HEK293 (cell line): Measurements from ENCODE around the gene OCA2.
A peak's percentile ranks its signal among the peaks of the same experiment; 100 is the strongest.

Source experiments
- CTCF ChIA-PET: fragments of 350-600 bp; formaldehyde crosslinking; extraction: SDS; loops from one replicate; lab custom pipeline; 2021; ENCODE audit warnings: antibody characterized with exemption; lab: Yijun Ruan, JAX
- POLR2A ChIA-PET: fragments of 300-600 bp; formaldehyde crosslinking; extraction: SDS; loops from one replicate; lab custom pipeline; 2020; ENCODE audit warnings: antibody characterized with exemption, inconsistent platforms; lab: Yijun Ruan, JAX
- H3K27ac ChIP-seq: fragments of 200-500 bp; sonication (Bioruptor generic); 2 replicates; pipeline ENCODE4 v1.5.1; 2014; ENCODE audit warnings: low read depth, low read length, control low read depth, inconsistent platforms; ENCODE audit errors: extremely low read depth
- H3K36me3 ChIP-seq, 2 experiments: fragments of 200-500 bp in 1 of 2; sonication (Bioruptor generic) in 1 of 2; 1 replicate in 1 of 2; 2 replicates in 1 of 2; pipeline ENCODE4 v1.5.1; 2014 to 2017; ENCODE audit warnings: inconsistent platforms in 2 of 2, low read length in 2 of 2; ENCODE audit not compliant: control insufficient read depth in 2 of 2, insufficient read depth in 1 of 2
- H3K4me1 ChIP-seq: fragments of 200-500 bp; sonication (Bioruptor generic); 2 replicates; pipeline ENCODE4 v1.5.1; 2014; ENCODE audit warnings: mild to moderate bottlenecking, low read length, inconsistent platforms; ENCODE audit not compliant: control insufficient read depth, insufficient read depth
- H3K4me3 ChIP-seq: 2 replicates; pipeline ENCODE4 v1.5.1; 2011; ENCODE audit warnings: low read depth, mild to moderate bottlenecking, control low read depth, low read length, moderate library complexity
- H3K9me3 ChIP-seq: fragments of 200-500 bp; sonication (Bioruptor generic); 2 replicates; pipeline ENCODE4 v1.5.1; 2014; ENCODE audit warnings: low read depth, low read length, inconsistent platforms; ENCODE audit not compliant: control insufficient read depth, insufficient read depth
- GLIS1 ChIP-seq: fragments of 450-650 bp; formaldehyde crosslinking; IDR thresholded peaks from 2 replicates; pipeline ENCODE4 v1.5.1; 2016; ENCODE audit warnings: missing biosample characterization, missing genetic modification characterization
- GLIS2 ChIP-seq: fragments of 450-650 bp; formaldehyde crosslinking; IDR thresholded peaks from 2 replicates; pipeline ENCODE4 v1.5.1; 2016; ENCODE audit warnings: missing biosample characterization, missing genetic modification characterization
- KLF16 ChIP-seq: fragments of 450-650 bp; formaldehyde crosslinking; IDR thresholded peaks from 2 replicates; pipeline ENCODE4 v1.5.1; 2017; ENCODE audit warnings: missing biosample characterization, missing genetic modification characterization
- OVOL3 ChIP-seq: fragments of 450-650 bp; formaldehyde crosslinking; IDR thresholded peaks from 2 replicates; pipeline ENCODE4 v1.5.1; 2016; ENCODE audit warnings: missing biosample characterization, missing genetic modification characterization
- SP7 ChIP-seq: fragments of 450-650 bp; formaldehyde crosslinking; IDR thresholded peaks from 2 replicates; pipeline ENCODE4 v1.5.1; 2016; ENCODE audit warnings: missing biosample characterization, missing genetic modification characterization
- YY1 ChIP-seq: fragments of 450-650 bp; formaldehyde crosslinking; IDR thresholded peaks from 2 replicates; pipeline ENCODE4 v1.5.1; 2018; ENCODE audit warnings: missing biosample characterization, missing genetic modification characterization
- ZBTB20 ChIP-seq: fragments of 450-650 bp; formaldehyde crosslinking; IDR thresholded peaks from 2 replicates; pipeline ENCODE4 v1.5.1; 2016; ENCODE audit warnings: missing biosample characterization, missing genetic modification characterization
- ZBTB48 ChIP-seq: fragments of 450-650 bp; formaldehyde crosslinking; IDR thresholded peaks from 2 replicates; pipeline ENCODE4 v1.5.1; 2016; ENCODE audit warnings: missing biosample characterization, missing genetic modification characterization
- ZBTB8A ChIP-seq: fragments of 450-650 bp; formaldehyde crosslinking; IDR thresholded peaks from 2 replicates; pipeline ENCODE4 v1.5.1; 2016; ENCODE audit warnings: missing biosample characterization, missing genetic modification characterization
- ZIC2 ChIP-seq: fragments of 450-650 bp; formaldehyde crosslinking; IDR thresholded peaks from 2 replicates; pipeline ENCODE4 v1.5.1; 2016; ENCODE audit warnings: missing biosample characterization, missing genetic modification characterization
- ZNF132 ChIP-seq: fragments of 450-650 bp; formaldehyde crosslinking; IDR thresholded peaks from 2 replicates; pipeline ENCODE4 v1.5.1; 2017; ENCODE audit warnings: missing biosample characterization, missing genetic modification characterization, borderline replicate concordance
- ZNF24 ChIP-seq: fragments of 450-650 bp; formaldehyde crosslinking; IDR thresholded peaks from 2 replicates; pipeline ENCODE4 v1.5.1; 2016; ENCODE audit warnings: missing biosample characterization, missing genetic modification characterization
- ZNF335 ChIP-seq: fragments of 450-650 bp; formaldehyde crosslinking; conservative IDR thresholded peaks from 2 replicates; pipeline ENCODE4 v1.5.1; 2016; ENCODE audit warnings: missing biosample characterization, missing genetic modification characterization
- ZNF341 ChIP-seq: fragments of 450-650 bp; formaldehyde crosslinking; IDR thresholded peaks from 2 replicates; pipeline ENCODE4; 2016; ENCODE audit warnings: low read depth, missing biosample characterization, missing genetic modification characterization
- ZNF394 ChIP-seq: fragments of 450-650 bp; formaldehyde crosslinking; IDR thresholded peaks from 2 replicates; pipeline ENCODE4 v1.5.1; 2016; ENCODE audit warnings: missing biosample characterization, missing genetic modification characterization, mild to moderate bottlenecking, moderate library complexity, borderline replicate concordance
- ZNF473 ChIP-seq: fragments of 450-650 bp; formaldehyde crosslinking; IDR thresholded peaks from 2 replicates; pipeline ENCODE4 v1.5.1; 2017; ENCODE audit warnings: missing biosample characterization, missing genetic modification characterization
- ZNF561 ChIP-seq: fragments of 450-650 bp; IDR thresholded peaks from 2 replicates; pipeline ENCODE4 v1.5.1; 2018; ENCODE audit warnings: missing biosample characterization, missing genetic modification characterization, borderline replicate concordance
- ZNF777 ChIP-seq: fragments of 450-650 bp; formaldehyde crosslinking; IDR thresholded peaks from 2 replicates; pipeline ENCODE4 v1.5.1; 2017; ENCODE audit warnings: missing biosample characterization, missing genetic modification characterization, borderline replicate concordance
- TF ChIP-seq, protein P1 (sequence below): fragments of 450-650 bp; formaldehyde crosslinking; optimal IDR thresholded peaks from 2 replicates; pipeline ENCODE3; 2016; ENCODE audit warnings: missing biosample characterization, mild to moderate bottlenecking, missing genetic modification characterization
- TF ChIP-seq, protein P2 (sequence below): fragments of 450-650 bp; formaldehyde crosslinking; IDR thresholded peaks from 2 replicates; pipeline ENCODE4 v1.5.1; 2016; ENCODE audit warnings: missing biosample characterization, missing genetic modification characterization

The OCA2 gene

DNA sequence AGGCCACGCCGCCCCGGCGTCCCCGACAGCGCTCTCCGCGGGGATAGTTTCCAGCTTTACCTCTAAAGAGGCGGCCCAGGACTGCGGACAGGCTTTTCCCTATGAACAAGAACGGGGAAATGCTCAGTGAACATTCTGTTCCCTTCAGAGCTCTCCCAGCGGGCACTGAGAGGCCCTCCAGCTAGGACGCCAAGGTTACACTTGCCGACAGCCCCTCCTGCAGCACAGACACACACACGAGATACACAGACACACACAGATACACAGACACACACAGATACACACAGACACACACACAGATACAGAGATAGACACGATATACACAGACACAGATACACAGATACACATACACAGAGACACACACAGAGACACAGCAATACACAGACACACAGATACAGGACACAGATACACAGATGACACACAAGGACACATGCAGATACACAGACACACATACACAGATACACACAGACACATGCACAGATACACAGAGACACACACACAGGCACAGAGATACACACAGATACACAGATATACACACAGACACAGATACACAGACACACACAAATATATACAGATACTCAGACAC is 533 bp upstream of the OCA2 start:
- no peaks in the 10 kb centered on the region for H3K36me3 ChIP-seq
- no peak overlapping the region for H3K27ac ChIP-seq
- no peak for TF ChIP-seq ZNF132 (tag by site-specific recombination)
- TF ChIP-seq YY1 (tag by site-specific recombination), result no peak
- TF ChIP-seq GLIS1, result 0 out of 2 replicates have a peak, but pooled peaks have one; percentile 24
- 0 out of 2 replicates have a peak, but pooled peaks have one; percentile 72 for TF ChIP-seq ZNF777 (tag by site-specific recombination)
- no peak for TF ChIP-seq OVOL3 (tag by site-specific recombination)
- TF ChIP-seq ZBTB48 (tag by site-specific recombination), result peak; percentile 46; the same call in 1 of the 2 replicates
- TF ChIP-seq ZNF335 (tag by site-specific recombination), result peak; percentile 30; the same call in 1 of the 2 replicates
- peak; percentile 63 for TF ChIP-seq ZIC2
- 0 out of 2 replicates have a peak, but pooled peaks have one; percentile 41 for TF ChIP-seq ZNF341 (tag by site-specific recombination)
- peak; percentile 35; the same call in 1 of the 2 replicates for TF ChIP-seq GLIS2 (tag by site-specific recombination)
- TF ChIP-seq, protein P1, sequence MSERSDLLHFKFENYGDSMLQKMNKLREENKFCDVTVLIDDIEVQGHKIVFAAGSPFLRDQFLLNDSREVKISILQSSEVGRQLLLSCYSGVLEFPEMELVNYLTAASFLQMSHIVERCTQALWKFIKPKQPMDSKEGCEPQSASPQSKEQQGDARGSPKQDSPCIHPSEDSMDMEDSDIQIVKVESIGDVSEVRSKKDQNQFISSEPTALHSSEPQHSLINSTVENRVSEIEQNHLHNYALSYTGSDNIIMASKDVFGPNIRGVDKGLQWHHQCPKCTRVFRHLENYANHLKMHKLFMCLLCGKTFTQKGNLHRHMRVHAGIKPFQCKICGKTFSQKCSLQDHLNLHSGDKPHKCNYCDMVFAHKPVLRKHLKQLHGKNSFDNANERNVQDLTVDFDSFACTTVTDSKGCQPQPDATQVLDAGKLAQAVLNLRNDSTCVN (tag by site-specific recombination), result peak; percentile 28
- ChIA-PET POLR2A (interaction anchor here (0.6 to 1.1 kb wide), 3 partner anchors 16 to 802 kb away, joined by 3 to 5 read pairs (median 3); no protein-coding TSS in a partner anchor), CTCF (interaction anchor here (0.6 to 1.1 kb wide), 4 partner anchors 14 to 422 kb away, joined by 3 to 6 read pairs (median 3); no protein-coding TSS in a partner anchor)
- peak overlapping the region; percentile 17 for H3K4me3 ChIP-seq
- H3K4me1 ChIP-seq, result peaks cover 3% of the 10 kb centered on the region; the same call in 1 of the 2 replicates
- no peaks in the 10 kb centered on the region for H3K9me3 ChIP-seq

DNA sequence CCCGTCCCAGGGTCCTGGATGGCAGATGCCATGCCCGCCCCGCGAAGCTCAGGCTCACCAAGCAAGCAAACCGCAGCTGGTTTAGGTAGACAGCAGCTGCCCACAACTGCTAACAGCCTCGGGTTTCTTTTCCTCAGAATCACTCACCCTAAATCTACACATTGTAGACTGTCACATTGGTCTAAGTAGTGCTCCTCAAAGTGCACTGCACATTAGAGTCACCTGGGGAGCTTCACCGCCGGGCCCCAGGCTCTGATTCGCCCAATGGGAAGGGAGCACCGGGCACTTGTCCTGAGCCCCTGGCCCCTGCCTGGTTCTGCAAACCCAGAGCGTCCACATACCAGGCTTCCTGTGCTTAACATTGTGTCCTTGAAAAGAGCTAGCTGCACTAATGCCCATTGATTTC is 752 bp downstream of the OCA2 start:
- TF ChIP-seq ZBTB8A (tag by site-specific recombination) (no peak), ZBTB20 (tag by site-specific recombination) (0 out of 2 replicates have a peak, but pooled peaks have one; percentile 48)
- TF ChIP-seq, all 188 proteins: peak for 1
- Histone ChIP-seq H3K4me1 (peaks cover 3% of the 10 kb centered on the region; the same call in 1 of the 2 replicates), H3K27ac (no peak overlapping the region), H3K36me3 (no peaks in the 10 kb centered on the region), H3K4me3 (no peak overlapping the region), H3K9me3 (no peaks in the 10 kb centered on the region)
- ChIA-PET POLR2A (no interaction called here), CTCF (interaction anchor here (0.6 to 1.7 kb wide), 5 partner anchors 10 to 77 kb away, joined by 3 to 6 read pairs (median 4); no protein-coding TSS in a partner anchor)

DNA sequence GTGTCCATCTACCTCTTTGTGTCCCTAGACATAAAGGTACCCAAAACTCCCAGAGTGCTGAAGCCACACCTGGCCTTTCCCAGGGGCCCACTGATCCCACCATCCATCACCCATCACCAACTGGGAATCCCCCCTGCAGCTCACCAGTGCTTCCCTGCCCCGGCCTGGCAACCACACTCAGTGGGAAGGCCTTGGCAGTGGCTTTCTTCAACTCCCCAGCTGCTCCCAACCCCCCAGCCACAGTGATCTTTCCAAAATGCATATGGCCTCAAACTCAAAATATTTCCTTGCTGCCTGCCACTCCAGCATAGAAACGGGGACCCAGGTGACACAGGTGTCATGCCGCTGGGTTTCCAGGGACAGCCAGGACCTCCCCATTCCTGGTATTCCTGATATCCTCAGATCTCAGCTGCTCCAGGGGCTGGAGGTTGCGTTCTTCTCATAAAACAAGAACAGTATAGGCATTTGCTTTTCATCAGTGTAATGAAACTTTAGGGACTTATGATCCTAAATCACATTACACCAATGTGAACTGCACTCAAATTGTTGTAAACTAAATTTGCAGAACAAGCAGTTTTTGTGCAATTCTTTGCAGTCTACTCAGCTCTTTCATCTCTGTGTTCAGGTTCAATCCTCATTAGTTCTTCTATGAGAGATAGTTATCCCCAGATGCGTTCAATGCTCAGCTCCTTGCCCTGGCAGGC is 1.3 kb downstream of the OCA2 start:
- TF ChIP-seq ZNF561 (tag by site-specific recombination) (no peak), KLF16 (tag by site-specific recombination) (no peak), ZNF394 (no peak), GLIS1 (0 out of 2 replicates have a peak, but pooled peaks have one; percentile 8), SP7 (no peak), ZNF473 (tag by site-specific recombination) (no peak), ZNF24 (tag by site-specific recombination) (no peak)
- TF ChIP-seq, protein P2, sequence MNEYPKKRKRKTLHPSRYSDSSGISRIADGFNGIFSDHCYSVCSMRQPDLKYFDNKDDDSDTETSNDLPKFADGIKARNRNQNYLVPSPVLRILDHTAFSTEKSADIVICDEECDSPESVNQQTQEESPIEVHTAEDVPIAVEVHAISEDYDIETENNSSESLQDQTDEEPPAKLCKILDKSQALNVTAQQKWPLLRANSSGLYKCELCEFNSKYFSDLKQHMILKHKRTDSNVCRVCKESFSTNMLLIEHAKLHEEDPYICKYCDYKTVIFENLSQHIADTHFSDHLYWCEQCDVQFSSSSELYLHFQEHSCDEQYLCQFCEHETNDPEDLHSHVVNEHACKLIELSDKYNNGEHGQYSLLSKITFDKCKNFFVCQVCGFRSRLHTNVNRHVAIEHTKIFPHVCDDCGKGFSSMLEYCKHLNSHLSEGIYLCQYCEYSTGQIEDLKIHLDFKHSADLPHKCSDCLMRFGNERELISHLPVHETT (tag by site-specific recombination), result no peak
- H3K27ac ChIP-seq, result no peak overlapping the region
- no peak overlapping the region for H3K4me3 ChIP-seq
- ChIA-PET POLR2A (no interaction called here), CTCF (interaction anchor here (0.6 to 1.7 kb wide), 5 partner anchors 10 to 76 kb away, joined by 3 to 6 read pairs (median 4); no protein-coding TSS in a partner anchor)
- peaks cover 3% of the 10 kb centered on the region; the same call in 1 of the 2 replicates for H3K4me1 ChIP-seq
- no peaks in the 10 kb centered on the region for H3K9me3 ChIP-seq
- H3K36me3 ChIP-seq, result no peaks in the 10 kb centered on the region
